GM21381 (cell line): ENCODE results near the gene CD28.
A peak's percentile ranks its signal among the peaks of the same experiment; 100 is the strongest.

ENCODE experiments used
- ATAC-seq: cut with Tn5 transposase; IDR thresholded peaks from one replicate; pipeline ENCODE4 v1.9.1; 2021; ENCODE audit warnings: mild to moderate bottlenecking, moderate library complexity; ENCODE audit not compliant: unreplicated experiment

The CD28 gene

DNA sequence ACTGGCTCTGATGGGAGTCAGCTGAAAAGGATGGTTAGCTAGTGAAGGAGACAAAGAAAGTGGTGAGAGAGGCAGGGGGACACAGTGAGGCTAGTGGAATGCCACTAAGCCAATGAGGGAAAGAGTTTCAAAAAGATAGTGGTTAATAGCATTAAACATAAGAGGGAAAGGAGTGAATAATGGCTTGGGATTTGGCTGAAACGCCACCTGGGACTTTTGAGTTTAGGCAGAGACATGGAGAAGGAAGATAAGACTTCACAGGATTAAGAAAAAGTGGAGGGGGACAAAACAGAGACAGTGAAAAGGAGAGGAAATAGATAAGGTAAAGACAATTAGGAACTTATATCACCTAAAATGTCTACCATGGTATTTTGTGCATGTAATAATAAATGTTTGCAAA, 6.9 kb downstream of the CD28 start:
- no peak for ATAC-seq

DNA sequence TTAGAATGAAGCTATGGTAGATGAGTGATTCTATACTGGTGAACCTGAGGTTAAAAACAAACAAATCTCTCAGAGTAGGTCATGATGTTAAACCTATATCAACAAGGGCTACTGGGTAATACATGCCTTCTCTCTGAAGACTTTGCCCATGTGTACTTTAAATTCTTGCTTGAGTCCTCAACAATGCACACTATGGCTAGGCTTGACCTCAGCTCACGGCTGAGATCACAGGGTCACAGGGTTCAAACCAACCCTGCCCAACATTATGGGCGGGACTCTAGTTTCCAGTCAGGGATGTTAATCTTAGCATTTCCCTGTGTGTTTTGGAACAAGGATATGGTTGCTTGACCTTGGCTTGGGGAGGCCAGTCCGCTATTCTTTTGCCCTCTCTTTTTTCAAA, 7.7 kb downstream of the CD28 start:
- no peak for ATAC-seq

DNA sequence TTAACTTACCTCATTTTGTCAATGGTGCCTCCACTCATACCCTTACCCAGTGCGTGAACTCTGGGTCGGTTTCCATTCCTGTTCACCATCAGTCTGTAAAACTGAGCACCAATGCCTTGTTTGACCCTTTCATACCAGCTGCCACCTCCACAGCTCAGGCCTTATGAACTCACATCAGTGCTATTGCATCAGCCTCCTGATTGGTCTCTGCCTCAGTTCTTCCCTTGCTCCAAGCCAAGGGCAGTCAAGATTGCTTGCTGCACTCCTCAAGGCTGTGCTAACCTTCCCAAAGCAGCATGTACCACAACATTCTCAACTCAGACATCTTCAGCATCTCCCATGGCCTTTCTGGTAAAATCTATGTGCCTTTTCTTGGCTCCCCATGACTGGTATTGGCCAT, 9.3 kb downstream of the CD28 start:
- no peak for ATAC-seq

DNA sequence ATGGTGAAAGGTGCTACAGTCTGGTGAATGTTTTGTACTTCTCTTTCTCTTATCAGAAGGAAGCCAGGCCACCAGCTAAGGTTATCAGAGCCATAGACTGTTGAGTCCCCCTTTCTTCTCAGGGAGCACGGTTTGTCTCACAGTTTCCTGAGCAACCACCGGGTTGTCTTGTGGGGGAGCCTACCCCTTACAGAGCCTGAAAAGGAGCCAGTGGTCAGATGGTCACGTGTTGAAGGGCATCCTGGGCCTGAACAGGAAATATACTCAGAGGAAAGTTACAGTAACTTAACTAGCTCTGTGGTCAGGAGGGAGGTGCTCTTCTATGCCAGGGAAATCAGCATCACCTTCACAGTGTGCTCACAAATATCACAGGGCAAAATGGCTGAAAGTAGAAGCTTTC, 11.6 kb downstream of the CD28 start:
- peak; percentile 98 for ATAC-seq

DNA sequence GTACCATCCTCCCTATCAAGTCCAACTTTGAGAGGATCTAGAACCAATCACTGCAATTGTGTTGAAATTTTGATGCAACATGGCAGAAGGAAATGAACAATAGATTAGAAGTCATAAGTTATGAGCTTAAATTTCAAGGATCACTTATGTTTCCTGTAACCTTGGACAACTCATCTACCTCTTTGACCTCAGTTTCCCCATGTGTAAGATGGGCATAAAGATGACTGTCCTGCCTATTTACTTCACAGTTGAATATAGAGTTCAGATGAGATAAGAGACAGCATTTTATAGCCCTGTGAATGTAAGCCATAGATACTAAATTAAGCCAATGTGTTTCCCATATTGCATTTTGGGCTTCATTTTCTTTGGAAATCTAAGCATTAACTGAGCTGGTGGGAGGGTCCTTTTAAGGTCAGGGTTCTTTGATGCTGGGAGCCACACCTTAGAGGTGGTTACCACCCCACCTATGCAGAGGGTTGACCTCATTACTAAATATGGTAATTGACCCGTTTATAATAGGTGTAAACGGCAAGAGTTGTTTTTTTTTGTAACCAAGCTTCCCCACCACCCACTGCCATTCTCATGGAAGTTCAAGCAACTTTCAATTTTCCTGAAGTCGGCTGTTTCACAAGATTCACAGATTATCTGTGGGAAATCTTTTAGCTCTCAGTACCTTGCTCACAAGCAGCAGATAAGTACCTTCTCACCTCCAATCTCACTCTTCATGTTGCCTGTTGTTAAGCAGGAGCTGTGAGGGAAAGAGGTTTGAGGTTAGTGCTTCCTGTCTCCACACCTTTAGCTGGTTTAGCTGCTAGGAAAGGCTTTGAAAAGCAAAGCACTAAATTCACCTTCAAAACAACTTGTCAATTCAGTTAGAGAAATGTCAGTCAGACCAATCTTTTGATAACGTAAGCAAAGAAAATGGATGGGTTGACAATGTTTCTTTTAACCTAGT, 13.3 kb downstream of the CD28 start:
- ATAC-seq = no peak

DNA sequence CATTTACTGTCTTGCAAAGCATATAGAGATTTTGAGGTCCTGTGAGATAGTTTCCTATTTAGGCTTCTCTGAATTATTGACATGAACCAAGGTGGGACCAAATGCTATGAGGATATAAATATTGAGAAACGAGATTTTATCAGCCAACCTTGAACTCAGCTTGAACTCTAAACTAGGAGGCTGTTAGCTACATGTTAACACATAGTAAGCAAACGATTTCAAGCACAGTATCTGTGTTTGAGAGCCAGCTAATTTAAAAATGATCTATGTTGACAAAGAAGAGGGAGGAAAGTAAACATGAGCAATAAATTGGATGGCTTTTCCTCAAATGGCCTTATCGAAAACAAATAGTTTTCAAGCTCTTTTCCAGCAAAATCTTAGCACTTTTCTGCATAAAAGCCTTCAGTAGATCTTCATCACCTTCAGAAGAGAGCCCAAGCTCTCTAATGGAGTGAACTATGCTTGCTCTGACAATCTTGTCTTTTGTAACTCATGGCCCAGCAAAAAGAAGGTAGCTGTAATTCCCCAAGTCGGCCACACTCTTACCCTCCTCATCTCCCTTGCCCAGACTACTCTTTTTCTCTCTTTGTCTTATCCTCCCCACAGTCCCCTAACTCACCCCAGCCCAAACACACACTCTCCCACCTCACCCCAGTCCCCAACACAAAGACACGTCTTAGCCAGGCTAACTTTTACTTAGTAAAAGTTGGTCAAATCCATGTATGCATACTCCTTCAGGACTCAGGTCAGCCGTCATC, 14.7 kb downstream of the CD28 start:
- ATAC-seq = no peak

DNA sequence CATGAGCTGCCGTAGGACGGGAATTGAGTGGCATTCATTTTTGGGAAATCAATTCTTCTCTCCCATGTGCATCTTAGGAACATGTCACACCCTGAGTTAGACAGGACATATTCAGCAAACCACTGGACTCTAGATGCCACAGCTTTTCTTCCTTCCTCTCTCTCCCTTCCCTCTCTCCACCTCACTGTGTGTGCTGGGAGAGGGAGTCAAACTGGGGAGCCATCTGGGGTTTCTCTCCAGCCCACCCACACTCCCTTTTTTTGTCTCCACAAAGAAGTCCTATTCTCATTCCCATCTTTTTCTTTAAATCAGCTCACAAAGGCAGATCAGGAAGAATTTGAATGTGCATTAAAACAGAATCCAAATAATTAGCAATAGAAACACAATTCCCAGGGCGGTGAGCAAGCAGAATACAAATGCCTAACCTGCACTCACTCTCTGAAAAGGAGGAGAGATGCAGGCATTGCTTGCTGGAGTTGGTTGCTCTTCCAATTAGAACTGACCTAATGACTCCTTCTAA, 15.4 kb downstream of the CD28 start:
- ATAC-seq = no peak

DNA sequence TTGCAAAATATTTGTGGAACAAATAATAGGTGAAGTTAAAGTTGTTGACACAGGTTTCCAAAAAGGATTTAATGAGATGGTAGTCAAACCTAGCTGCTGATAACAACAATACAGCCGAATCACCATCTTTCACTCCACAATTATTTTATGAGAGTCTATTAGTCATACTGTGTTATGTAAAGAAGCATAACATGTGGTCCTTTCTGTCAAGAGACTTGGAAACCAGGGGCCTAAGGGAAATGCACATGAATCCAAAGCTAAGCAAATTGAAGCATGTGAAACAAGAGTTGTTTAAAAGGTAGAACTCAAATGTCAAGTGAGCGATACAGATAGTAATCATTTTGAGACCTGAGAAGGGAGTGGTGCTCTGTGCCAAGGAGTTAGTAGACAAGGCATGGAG, 16.0 kb downstream of the CD28 start:
- no peak for ATAC-seq

DNA sequence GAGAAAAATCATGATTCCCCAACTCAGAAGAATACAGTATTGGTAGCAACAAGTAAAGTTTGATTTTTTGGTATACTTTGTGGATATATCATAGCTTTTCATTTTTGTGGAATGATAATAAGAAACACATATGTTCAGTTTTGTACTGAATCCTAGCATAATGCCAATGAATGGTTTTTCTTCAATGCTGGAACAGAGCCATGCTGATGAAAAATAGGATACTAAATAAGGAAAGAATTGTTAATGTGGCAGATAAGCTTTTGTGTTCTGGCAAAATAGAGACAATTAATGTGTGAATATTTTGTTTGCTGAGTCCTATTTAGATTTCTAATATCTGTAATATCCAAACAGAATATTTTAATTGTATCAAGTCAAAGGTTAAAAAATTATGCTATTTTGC, 21.9 kb downstream of the CD28 start:
- ATAC-seq = no peak

DNA sequence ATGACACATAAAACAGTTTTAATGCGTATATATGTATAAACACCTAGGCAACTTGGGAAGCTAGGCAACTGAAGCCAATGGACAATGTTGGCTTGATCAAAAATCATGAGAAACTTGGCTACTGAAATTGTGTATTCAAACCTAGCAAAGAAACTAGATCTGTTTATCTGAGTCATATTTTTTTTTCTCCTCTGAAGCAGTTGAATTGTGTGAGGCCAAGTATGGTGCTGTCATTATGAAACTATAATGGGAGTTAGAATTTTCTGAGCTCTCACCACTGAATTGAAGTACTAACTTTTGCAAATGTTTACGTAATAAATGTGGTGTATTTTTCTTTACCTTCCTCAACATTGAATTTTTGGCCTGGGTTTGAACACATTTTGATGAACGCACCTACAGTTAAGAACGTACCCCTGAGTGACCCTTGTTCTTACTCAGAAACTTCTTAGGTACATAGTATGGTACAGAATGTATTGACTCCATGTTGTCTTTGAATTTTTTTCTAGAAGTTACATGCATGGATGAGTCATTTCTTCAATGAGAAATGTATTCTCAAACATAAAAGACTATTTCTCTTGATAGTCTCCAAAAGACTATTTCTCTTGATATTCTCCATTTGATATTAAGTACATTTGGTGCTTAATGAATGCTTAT, 23.8 kb downstream of the CD28 start:
- no peak for ATAC-seq

DNA sequence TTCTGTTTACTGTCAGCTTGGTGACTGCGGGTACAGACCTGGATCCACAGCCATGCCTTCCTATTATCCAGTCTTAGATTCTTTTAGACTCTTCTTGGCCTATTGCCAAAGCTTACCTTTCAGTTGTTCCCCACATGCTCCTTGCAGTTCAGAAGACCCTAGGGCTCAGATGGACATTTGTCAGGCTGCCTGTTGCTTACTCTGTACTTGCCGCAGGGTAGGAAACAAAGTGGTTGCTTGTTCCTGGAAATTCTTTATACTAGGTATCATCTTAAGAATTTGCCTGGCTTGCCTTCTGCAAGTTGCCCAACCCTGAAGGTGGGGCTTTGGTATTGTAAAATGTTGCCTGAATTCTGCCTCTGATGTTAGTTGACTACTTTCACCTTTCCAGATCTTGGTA, 24.4 kb downstream of the CD28 start:
- ATAC-seq = no peak

DNA sequence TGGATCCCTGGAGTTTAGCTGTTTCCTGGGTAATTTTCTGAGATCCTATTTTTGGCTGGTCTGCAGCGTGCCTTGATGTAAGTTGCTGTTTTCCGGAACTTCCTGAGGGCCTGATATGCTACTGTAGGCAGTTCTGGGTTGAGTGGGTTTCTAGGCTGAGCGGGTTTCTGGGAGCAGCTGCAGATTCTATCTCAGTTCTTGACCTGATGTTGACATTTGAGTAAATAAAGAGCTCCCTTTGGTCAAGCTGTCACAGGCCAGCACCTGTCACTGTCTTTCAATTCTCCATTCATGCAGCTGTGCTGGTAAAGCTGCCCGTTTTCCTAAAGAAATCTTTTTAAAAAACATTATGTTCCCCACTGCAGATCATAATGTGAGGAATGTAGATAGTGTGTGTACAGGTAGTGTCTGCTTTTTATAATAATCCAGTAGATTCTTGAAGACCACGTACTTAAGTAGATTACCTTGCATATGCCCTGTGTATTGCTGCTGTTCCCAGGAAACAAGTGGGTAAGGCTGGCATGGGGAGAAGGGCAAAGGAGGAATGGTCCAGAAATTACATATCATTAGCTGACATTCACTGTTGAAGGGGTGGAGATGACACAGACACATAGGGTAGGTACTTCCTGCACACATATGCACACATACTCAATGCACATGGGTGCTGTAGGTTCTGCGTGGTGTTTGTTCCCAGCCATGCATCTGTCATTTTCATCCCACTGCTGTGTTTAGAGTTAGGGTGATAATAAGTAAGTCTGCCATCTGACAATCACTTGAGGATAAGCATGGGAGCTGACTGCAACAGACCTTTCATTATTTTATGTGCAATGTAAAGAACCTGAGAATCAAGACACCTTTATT, 25.9 kb downstream of the CD28 start:
- no peak for ATAC-seq

DNA sequence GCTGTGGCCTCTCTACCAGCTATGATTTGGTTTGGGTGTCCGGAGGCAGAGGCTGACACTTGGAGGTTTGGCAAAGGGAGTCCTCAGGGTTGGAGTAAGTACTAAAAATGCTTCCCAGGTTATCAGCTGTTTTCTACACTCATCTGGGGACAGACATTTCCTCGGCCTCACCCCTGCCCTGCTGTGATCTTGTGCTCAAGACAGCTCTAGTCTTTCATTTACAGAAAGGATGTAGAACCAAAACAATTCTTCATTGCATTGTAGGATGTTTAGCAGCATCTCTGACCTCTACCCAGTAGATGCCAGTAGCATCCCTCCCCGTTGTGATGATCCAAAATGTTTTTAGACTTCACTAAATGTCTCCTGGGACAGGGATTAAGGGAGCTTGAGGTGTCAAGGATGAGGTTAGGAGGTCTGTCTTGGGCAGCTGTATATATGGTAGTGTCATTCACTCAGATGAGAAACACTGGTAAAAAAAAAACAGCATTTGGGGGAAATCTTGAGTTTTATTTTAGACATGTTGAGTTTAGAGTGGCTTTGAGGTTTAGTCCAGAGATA, 26.6 kb downstream of the CD28 start:
- ATAC-seq = no peak

DNA sequence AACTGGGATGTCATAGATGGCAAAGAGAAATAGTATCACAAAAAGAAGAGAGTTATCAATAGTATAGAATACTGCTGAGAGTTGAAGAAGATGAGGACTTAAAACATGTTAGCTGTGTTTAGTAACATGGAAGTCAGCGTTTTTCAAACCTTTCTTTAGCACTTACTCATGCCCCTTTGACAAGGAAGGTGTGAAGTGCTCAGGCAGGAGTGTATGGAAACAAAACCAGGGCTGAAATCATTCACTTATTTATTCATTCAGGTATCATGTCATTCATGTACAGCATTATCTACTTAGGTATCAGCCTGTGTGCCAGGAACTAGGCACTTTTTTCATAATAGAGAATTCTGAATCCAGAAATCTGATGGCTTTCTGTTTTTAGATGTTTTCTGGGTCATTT, 27.2 kb downstream of the CD28 start:
- ATAC-seq = no peak

DNA sequence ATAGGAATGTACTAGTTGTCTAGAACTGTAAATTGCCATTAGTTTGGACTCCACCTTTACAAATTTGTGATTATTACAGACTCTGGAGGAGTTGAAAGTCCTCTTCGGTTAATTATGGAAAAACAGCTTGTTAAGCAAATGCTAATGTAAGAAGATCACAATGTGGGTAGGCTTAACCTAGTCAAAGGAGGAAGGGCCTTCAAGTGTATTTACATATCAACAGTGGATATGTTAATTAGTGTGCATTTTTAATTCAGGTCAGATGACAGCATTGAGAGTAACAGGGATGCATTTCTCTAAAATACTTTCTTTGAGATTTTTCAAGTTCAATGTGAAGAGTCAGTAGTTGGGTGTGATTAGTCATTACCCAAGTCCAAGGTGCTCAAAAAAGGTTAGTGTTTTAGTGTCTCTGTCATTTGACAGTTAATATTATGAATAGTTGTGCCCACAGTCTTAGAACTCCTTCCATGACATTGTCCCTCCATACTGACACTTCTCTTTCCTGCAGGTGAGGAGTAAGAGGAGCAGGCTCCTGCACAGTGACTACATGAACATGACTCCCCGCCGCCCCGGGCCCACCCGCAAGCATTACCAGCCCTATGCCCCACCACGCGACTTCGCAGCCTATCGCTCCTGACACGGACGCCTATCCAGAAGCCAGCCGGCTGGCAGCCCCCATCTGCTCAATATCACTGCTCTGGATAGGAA, 28.0 kb downstream of the CD28 start:
- no peak for ATAC-seq

DNA sequence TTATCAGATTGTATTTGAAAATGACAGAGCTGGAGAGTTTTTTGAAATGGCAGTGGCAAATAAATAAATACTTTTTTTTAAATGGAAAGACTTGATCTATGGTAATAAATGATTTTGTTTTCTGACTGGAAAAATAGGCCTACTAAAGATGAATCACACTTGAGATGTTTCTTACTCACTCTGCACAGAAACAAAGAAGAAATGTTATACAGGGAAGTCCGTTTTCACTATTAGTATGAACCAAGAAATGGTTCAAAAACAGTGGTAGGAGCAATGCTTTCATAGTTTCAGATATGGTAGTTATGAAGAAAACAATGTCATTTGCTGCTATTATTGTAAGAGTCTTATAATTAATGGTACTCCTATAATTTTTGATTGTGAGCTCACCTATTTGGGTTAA, 30.9 kb downstream of the CD28 start:
- no peak for ATAC-seq

DNA sequence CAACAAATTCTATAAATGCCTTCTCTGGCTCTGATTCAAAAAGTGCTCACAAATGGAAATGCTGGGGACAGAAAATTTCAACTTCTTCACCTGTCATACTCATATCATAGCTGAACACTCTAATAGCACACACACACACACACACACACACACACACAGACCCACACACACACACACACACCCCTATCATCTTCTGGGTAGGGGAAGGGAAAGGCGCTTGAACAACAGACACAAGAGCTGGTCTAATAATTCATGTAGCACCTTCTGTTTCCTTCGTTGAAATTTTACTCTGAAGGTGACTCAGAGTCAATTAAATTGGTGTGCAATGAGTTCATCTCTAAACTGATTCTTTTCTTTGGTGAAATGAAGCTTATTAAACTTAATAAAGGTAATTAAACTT, 32.9 kb downstream of the CD28 start:
- ATAC-seq = no peak

DNA sequence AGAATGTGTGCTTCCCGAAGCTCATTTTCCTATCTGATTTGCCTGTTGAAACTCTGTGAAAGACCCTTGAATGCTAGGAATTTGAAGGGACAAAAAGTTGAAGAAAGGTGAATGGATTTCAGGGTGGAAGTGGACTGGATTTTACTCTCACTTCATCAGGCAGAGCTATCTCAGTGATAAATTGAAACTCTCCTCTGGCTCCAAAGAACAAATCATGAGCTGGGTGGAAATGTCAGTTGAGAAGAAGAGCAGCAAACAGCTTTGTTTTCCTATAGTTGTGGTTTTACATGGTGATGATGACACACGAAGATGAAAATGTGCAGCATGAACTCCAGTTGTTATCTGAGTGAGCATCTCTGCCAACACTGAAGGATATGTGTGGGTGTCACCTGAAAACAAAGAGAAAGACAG, 34.4 kb downstream of the CD28 start:
- no peak for ATAC-seq

DNA sequence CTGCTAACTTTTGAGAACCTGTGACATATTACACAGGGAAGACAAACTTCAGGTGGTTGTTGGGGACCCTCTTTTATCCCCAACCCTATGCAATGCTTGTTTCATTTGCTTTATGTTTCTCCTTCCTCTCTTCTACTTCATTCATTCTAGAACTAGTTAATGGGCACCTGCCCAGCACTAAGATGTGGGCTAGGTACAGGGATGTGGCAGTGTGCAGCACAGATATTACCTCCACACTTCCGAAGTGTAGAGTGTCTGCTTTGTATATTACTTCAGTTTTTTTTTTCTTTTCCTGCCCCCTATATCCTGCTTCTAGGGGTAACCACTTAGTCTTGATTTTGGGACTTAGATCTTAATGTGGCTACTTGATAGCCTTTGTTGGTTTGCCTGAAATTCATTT, 35.1 kb downstream of the CD28 start:
- ATAC-seq = no peak
